ENCODE results near the gene NDUFA7. TPM values are rescaled to one million over a fixed set of nuclear protein-coding genes. Genes with fewer than 3 reads are reported as not detected.
"Not testable (repeated sequence)": the region's sequence is repeated elsewhere in the genome, so short reads cannot be mapped to it uniquely, and the experiment has no call there.

Gene NDUFA7
- total RNA-seq, 1 experiment from 2014 or later: 50.2 TPM

- H3K9me3 Mint-ChIP-seq (ENCODE audit: unreplicated experiment): no peaks in the 10 kb centered on the region
- H3K4me1 ChIP-seq: peaks cover 13% of the 10 kb centered on the region; the same call in 1 of the 2 replicates
- H3K36me3 ChIP-seq (ENCODE audit: control insufficient read depth, insufficient read depth, low read length): no peaks in the 10 kb centered on the region
- intact Hi-C loops (cut with micrococcal nuclease; ENCODE audit: unreplicated experiment): no loop called here
- no peaks in the 10 kb centered on the region for H3K27me3 Mint-ChIP-seq (ENCODE audit: insufficient read depth, unreplicated experiment)
- H3K36me3 Mint-ChIP-seq (ENCODE audit: insufficient read depth, unreplicated experiment): no peaks in the 10 kb centered on the region
- no peak overlapping the region for H3K4me3 ChIP-seq (ENCODE audit: low read depth, low read length)
- no peak overlapping the region for H3K27ac Mint-ChIP-seq (ENCODE audit: unreplicated experiment)
- no peak for DNase-seq
- no peak for TF ChIP-seq CTCF (IDR thresholded peaks at IDR 0.05; ENCODE audit: insufficient read depth in 1 of 2, low read depth in 1 of 2, low read length in 1 of 2, severe bottlenecking in 1 of 2, unreplicated experiment in 1 of 2)
- POLR2A ChIA-PET: interaction anchor here (0.9 kb wide), 1 partner anchor 9 kb away, joined by 8 read pairs; no protein-coding TSS in a partner anchor
- no peaks in the 10 kb centered on the region for H3K27me3 ChIP-seq (replicated peaks; ENCODE audit: control insufficient read depth, insufficient read depth, low read length)
- H3K4me1 Mint-ChIP-seq (ENCODE audit: low read depth, unreplicated experiment): no peaks in the 10 kb centered on the region
- H3K9me3 ChIP-seq: no peaks in the 10 kb centered on the region
- no TSS peak for BruUV-seq (replicated peaks)
- peak overlapping the region; percentile 12 for H3K4me3 Mint-ChIP-seq (ENCODE audit: unreplicated experiment)
- CTCF ChIA-PET: interaction anchor here (0.6 to 2.6 kb wide), 3 partner anchors 9 to 57 kb away, joined by 4 to 21 read pairs (median 6); partner anchors contain the start of genes KANK3 and RAB11B
These were observed 31.1 kb upstream of the NDUFA7 start for GRCh38 chr19:8352134-8352827.

GRCh38 chr19:8349629-8350372, 28.6 kb upstream of the NDUFA7 start:
- H3K4me3 ChIP-seq (ENCODE audit: low read depth, low read length); H3K27me3 ChIP-seq (replicated peaks; ENCODE audit: control insufficient read depth, insufficient read depth, low read length); H3K4me3 Mint-ChIP-seq (ENCODE audit: unreplicated experiment); H3K27ac Mint-ChIP-seq (ENCODE audit: unreplicated experiment); intact Hi-C loops (cut with micrococcal nuclease; ENCODE audit: unreplicated experiment); H3K36me3 ChIP-seq (ENCODE audit: control insufficient read depth, insufficient read depth, low read length); H3K4me1 Mint-ChIP-seq (ENCODE audit: low read depth, unreplicated experiment); H3K36me3 Mint-ChIP-seq (ENCODE audit: insufficient read depth, unreplicated experiment); POLR2A ChIA-PET; BruUV-seq (replicated peaks); H3K27me3 Mint-ChIP-seq (ENCODE audit: insufficient read depth, unreplicated experiment); DNase-seq; H3K9me3 ChIP-seq; H3K4me1 ChIP-seq; H3K9me3 Mint-ChIP-seq (ENCODE audit: unreplicated experiment): not testable (repeated sequence)
- CTCF ChIA-PET: interaction anchor here (0.6 kb wide), 1 partner anchor 64 kb away, joined by 5 read pairs; the partner anchor contains the start of gene MARCHF2

GRCh38 chr19:8343483-8343844, 22.3 kb upstream of the NDUFA7 start:
- no peaks in the 10 kb centered on the region for H3K4me1 Mint-ChIP-seq (ENCODE audit: low read depth, unreplicated experiment)
- CTCF ChIA-PET: interaction anchor here (1.0 kb wide), 1 partner anchor 10 kb away, joined by 4 read pairs; no protein-coding TSS in a partner anchor
- Histone ChIP-seq H3K36me3 (ENCODE audit: control insufficient read depth, insufficient read depth, low read length) (no peaks in the 10 kb centered on the region), H3K9me3 (no peaks in the 10 kb centered on the region), H3K4me3 (ENCODE audit: low read depth, low read length) (peak overlapping the region; percentile 56; the same call in 1 of the 2 replicates), H3K4me1 (peaks cover 10% of the 10 kb centered on the region), H3K27me3 (replicated peaks; ENCODE audit: control insufficient read depth, insufficient read depth, low read length) (no peaks in the 10 kb centered on the region)
- POLR2A ChIA-PET: interaction anchor here (0.6 kb wide), 1 partner anchor 9 kb away, joined by 8 read pairs; no protein-coding TSS in a partner anchor
- intact Hi-C loops (cut with micrococcal nuclease; ENCODE audit: unreplicated experiment): no loop called here
- H3K4me3 Mint-ChIP-seq (ENCODE audit: unreplicated experiment): peak overlapping the region; percentile 74
- no peaks in the 10 kb centered on the region for H3K9me3 Mint-ChIP-seq (ENCODE audit: unreplicated experiment)
- no peak overlapping the region for H3K27ac Mint-ChIP-seq (ENCODE audit: unreplicated experiment)
- BruUV-seq (replicated peaks): no TSS peak
- no peak for DNase-seq
- H3K27me3 Mint-ChIP-seq (ENCODE audit: insufficient read depth, unreplicated experiment): no peaks in the 10 kb centered on the region
- H3K36me3 Mint-ChIP-seq (ENCODE audit: insufficient read depth, unreplicated experiment): no peaks in the 10 kb centered on the region
- no peak for TF ChIP-seq CTCF (IDR thresholded peaks at IDR 0.05; ENCODE audit: insufficient read depth in 1 of 2, low read depth in 1 of 2, low read length in 1 of 2, severe bottlenecking in 1 of 2, unreplicated experiment in 1 of 2)

Data from Caco-2 (cell line).